Liver (tissue), 3 donors: ENCODE measurements around the gene SOCS2.

ENCODE experiments used
- RAD21 ChIP-seq, 2 donors: IDR thresholded peaks; 2 replicates each; pipeline ENCODE4 v1.6.1; 2016; ENCODE audit warnings: antibody characterized with exemption in 2 of 2, mild to moderate bottlenecking in 2 of 2
- TF ChIP-seq, protein P1 (sequence below): IDR thresholded peaks from 2 replicates; pipeline ENCODE4 v1.6.1; 2016; ENCODE audit warnings: antibody characterized with exemption, mild to moderate bottlenecking
- TF ChIP-seq, protein P2 (sequence below): fragments of 150-350 bp; IDR thresholded peaks from 2 replicates; pipeline ENCODE4 v1.5.1; 2017; ENCODE audit warnings: improper control_type of control experiment, low read depth, low read length; ENCODE audit not compliant: missing input control
- donor health status: healthy.
- donor health status: healthy.

DNA sequence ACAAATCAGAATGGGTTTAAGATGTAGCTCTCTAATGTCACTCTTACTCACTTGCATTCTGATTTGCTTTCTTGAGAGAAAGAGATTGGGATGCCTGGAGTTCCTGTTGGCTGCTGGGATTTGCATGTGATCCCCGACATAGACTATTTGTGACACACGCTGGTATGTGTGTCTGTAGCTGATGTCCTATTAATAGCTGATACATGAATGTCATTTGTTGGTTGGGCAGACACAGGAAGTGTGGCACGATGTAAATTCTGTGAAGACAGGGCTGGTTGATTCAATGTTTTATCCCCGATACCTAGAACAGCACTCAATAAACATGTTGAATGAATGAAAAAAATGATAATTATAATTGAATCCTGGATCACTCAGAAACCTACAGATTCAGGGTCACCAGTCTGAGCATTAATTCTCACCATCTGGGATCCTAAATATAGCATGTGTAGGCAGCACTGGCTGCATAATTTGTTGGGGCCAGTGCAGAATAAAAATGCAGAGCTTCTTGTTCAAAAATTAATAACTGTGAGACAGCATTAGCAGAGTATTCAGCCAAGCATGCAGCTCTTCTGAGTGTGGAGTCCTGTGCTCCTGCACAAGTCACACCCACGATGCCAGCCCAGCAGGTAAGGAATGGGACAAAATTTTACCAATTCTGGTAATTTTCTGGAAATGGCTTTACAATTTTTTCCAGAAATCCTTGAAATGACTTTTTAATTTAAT is 35.5 kb upstream of the SOCS2 start:
- TF ChIP-seq, protein P1, sequence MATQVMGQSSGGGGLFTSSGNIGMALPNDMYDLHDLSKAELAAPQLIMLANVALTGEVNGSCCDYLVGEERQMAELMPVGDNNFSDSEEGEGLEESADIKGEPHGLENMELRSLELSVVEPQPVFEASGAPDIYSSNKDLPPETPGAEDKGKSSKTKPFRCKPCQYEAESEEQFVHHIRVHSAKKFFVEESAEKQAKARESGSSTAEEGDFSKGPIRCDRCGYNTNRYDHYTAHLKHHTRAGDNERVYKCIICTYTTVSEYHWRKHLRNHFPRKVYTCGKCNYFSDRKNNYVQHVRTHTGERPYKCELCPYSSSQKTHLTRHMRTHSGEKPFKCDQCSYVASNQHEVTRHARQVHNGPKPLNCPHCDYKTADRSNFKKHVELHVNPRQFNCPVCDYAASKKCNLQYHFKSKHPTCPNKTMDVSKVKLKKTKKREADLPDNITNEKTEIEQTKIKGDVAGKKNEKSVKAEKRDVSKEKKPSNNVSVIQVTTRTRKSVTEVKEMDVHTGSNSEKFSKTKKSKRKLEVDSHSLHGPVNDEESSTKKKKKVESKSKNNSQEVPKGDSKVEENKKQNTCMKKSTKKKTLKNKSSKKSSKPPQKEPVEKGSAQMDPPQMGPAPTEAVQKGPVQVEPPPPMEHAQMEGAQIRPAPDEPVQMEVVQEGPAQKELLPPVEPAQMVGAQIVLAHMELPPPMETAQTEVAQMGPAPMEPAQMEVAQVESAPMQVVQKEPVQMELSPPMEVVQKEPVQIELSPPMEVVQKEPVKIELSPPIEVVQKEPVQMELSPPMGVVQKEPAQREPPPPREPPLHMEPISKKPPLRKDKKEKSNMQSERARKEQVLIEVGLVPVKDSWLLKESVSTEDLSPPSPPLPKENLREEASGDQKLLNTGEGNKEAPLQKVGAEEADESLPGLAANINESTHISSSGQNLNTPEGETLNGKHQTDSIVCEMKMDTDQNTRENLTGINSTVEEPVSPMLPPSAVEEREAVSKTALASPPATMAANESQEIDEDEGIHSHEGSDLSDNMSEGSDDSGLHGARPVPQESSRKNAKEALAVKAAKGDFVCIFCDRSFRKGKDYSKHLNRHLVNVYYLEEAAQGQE = no peak
- TF ChIP-seq, protein P2, sequence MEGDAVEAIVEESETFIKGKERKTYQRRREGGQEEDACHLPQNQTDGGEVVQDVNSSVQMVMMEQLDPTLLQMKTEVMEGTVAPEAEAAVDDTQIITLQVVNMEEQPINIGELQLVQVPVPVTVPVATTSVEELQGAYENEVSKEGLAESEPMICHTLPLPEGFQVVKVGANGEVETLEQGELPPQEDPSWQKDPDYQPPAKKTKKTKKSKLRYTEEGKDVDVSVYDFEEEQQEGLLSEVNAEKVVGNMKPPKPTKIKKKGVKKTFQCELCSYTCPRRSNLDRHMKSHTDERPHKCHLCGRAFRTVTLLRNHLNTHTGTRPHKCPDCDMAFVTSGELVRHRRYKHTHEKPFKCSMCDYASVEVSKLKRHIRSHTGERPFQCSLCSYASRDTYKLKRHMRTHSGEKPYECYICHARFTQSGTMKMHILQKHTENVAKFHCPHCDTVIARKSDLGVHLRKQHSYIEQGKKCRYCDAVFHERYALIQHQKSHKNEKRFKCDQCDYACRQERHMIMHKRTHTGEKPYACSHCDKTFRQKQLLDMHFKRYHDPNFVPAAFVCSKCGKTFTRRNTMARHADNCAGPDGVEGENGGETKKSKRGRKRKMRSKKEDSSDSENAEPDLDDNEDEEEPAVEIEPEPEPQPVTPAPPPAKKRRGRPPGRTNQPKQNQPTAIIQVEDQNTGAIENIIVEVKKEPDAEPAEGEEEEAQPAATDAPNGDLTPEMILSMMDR = no peak
- TF ChIP-seq RAD21 (IDR thresholded peaks at IDR 0.05) = no peak
